Brain microvascular endothelial cell (primary cell): ENCODE results near the gene MX2.
"Not testable (repeated sequence)": the region's sequence is repeated elsewhere in the genome, so short reads cannot be mapped to it uniquely, and the experiment has no call there.

Experiments used
- DNase-seq: peaks from one replicate; pipeline ENCODE4 v3.0.0-alpha.2; 2020
- H3K27ac ChIP-seq: fragments of 250-450 bp; sonication (Bioruptor Pico); 2 replicates; pipeline ENCODE4 v1.5.1; 2020; ENCODE audit warnings: mild to moderate bottlenecking, moderate library complexity
- H3K27me3 ChIP-seq: fragments of 250-450 bp; sonication (Bioruptor Pico); replicated peaks from 2 replicates; pipeline ENCODE4 v1.5.1; 2020; ENCODE audit warnings: mild to moderate bottlenecking
- H3K36me3 ChIP-seq: fragments of 250-450 bp; sonication (Bioruptor Pico); replicated peaks from 2 replicates; pipeline ENCODE4 v1.5.1; 2020; ENCODE audit warnings: mild to moderate bottlenecking
- H3K4me3 ChIP-seq: 2 replicates; pipeline ENCODE4 v1.5.1; 2011; ENCODE audit warnings: low read depth, mild to moderate bottlenecking, control low read depth, low read length, moderate library complexity
- CTCF ChIP-seq: IDR thresholded peaks from 2 replicates; pipeline ENCODE4 v1.5.1; 2011; ENCODE audit warnings: low read depth, mild to moderate bottlenecking, moderate library complexity, low read length, control low read depth, inconsistent platforms; ENCODE audit errors: missing control alignments
- in situ Hi-C: cut with HindIII; loops from 2 replicates; pipeline ENCODE4 v1.10.0; 2017; ENCODE audit warnings: low sequenced_read_pairs, low pct_ligation_motif_present

MX2 gene

GRCh38 chr21:41350436-41351155 is 11.2 kb upstream of the MX2 start:
- DNase-seq: no peak
- Histone ChIP-seq H3K27ac (no peak overlapping the region), H3K27me3 (no peaks in the 10 kb centered on the region), H3K4me3 (no peak overlapping the region), H3K36me3 (no peaks in the 10 kb centered on the region)
- TF ChIP-seq CTCF: no peak
- in situ Hi-C loops: no loop called here

GRCh38 chr21:41357546-41357945 is 4.3 kb upstream of the MX2 start:
- Histone ChIP-seq H3K36me3 (no peaks in the 10 kb centered on the region), H3K4me3 (no peak overlapping the region), H3K27me3 (no peaks in the 10 kb centered on the region), H3K27ac (no peak overlapping the region)
- in situ Hi-C loops: no loop called here
- DNase-seq: no peak
- TF ChIP-seq CTCF: no peak

GRCh38 chr21:41358193-41359166 is 3.3 kb upstream of the MX2 start:
- H3K4me3 ChIP-seq: no peak overlapping the region
- no peaks in the 10 kb centered on the region for H3K27me3 ChIP-seq
- no peak for TF ChIP-seq CTCF
- DNase-seq: no peak
- H3K27ac ChIP-seq: no peak overlapping the region
- no peaks in the 10 kb centered on the region for H3K36me3 ChIP-seq
- in situ Hi-C loops: no loop called here

- in situ Hi-C loops: no loop called here
- no peak for DNase-seq
- peak; percentile 28 for TF ChIP-seq CTCF
- Histone ChIP-seq H3K27ac (no peak overlapping the region), H3K36me3 (no peaks in the 10 kb centered on the region), H3K27me3 (no peaks in the 10 kb centered on the region), H3K4me3 (no peak overlapping the region)
These were observed 2.5 kb upstream of the MX2 start for GRCh38 chr21:41359286-41359685.

GRCh38 chr21:41359754-41360071 is 2.1 kb upstream of the MX2 start:
- H3K4me3 ChIP-seq, in situ Hi-C loops, DNase-seq, H3K27ac ChIP-seq, H3K27me3 ChIP-seq, H3K36me3 ChIP-seq: not testable (repeated sequence)

GRCh38 chr21:41360072-41360821 is 1.6 kb upstream of the MX2 start:
- no peak for DNase-seq
- H3K27ac ChIP-seq: no peak overlapping the region
- in situ Hi-C loops: no loop called here
- no peak overlapping the region for H3K4me3 ChIP-seq
- H3K27me3 ChIP-seq: no peaks in the 10 kb centered on the region
- H3K36me3 ChIP-seq: no peaks in the 10 kb centered on the region
- peak; percentile 35 for TF ChIP-seq CTCF
